Activated T-helper 1 cell treated with anti-CD3 and anti-CD28 coated beads, Interleukin-12 subunit alpha, Interleukin-12 subunit beta, Interleukin-2, Interleukin-4 antibody, amounts not matched to agents 30 ng/mL and 10 ng/mL and 1 ng/mL, durations not matched to agents 14 hours and 24 hours and 36 hours (primary cell): Measurements from ENCODE around the gene GGT1. TPM values are rescaled to one million over a fixed set of nuclear protein-coding genes. Genes with fewer than 3 reads are reported as not detected.
"Not testable (repeated sequence)": the region's sequence is repeated elsewhere in the genome, so short reads cannot be mapped to it uniquely, and the experiment has no call there.

Experiments
- DNase-seq: peaks from one replicate; pipeline ENCODE4 v3.0.0; 2021; ENCODE audit warnings: low spot score
- H3K27ac Mint-ChIP-seq: one replicate; pipeline ENCODE4 v1.8.0; 2021; ENCODE audit warnings: mild to moderate bottlenecking, mixed read lengths
- H3K27me3 Mint-ChIP-seq: one replicate; pipeline ENCODE4 v1.8.0; 2022; ENCODE audit warnings: mild to moderate bottlenecking, moderate library complexity, mixed read lengths; ENCODE audit not compliant: insufficient read depth
- H3K36me3 Mint-ChIP-seq: one replicate; pipeline ENCODE4 v1.8.0; 2021; ENCODE audit warnings: low read depth, mixed read lengths
- H3K4me1 Mint-ChIP-seq: one replicate; pipeline ENCODE4 v1.8.0; 2021; ENCODE audit warnings: low read depth, mixed read lengths
- H3K4me3 Mint-ChIP-seq: one replicate; pipeline ENCODE4 v1.8.0; 2021; ENCODE audit warnings: mild to moderate bottlenecking, moderate library complexity, mixed read lengths
- H3K9me3 Mint-ChIP-seq: one replicate; pipeline ENCODE4 v1.8.0; 2021; ENCODE audit warnings: mixed read lengths
- intact Hi-C: fragments of 100-400 bp; cut with micrococcal nuclease; formaldehyde crosslinking; loops from one replicate; pipeline ENCODE4 v1.15.1; 2024
- total RNA-seq: library from RNA; stranded (reverse); gene quantifications from 2 replicates; pipeline ENCODE4 v1.2.3, GENCODE V29; 2022

GGT1 gene
- total RNA-seq, 1 donor from 2014 or later = 61.0 TPM

- DNase-seq = no peak
- H3K4me1 Mint-ChIP-seq = no peaks in the 10 kb centered on the region
- peaks cover 3% of the 10 kb centered on the region for H3K27me3 Mint-ChIP-seq
- intact Hi-C loops = no loop called here
- no peak overlapping the region for H3K4me3 Mint-ChIP-seq
- no peaks in the 10 kb centered on the region for H3K36me3 Mint-ChIP-seq
- H3K9me3 Mint-ChIP-seq = no peaks in the 10 kb centered on the region
- no peak overlapping the region for H3K27ac Mint-ChIP-seq
Observed at GRCh38 chr22:24588381-24588756, 14.6 kb upstream of the GGT1 start.

- H3K27me3 Mint-ChIP-seq = peaks cover 4% of the 10 kb centered on the region
Observed at GRCh38 chr22:24588757-24589481, 14.1 kb upstream of the GGT1 start.

DNA sequence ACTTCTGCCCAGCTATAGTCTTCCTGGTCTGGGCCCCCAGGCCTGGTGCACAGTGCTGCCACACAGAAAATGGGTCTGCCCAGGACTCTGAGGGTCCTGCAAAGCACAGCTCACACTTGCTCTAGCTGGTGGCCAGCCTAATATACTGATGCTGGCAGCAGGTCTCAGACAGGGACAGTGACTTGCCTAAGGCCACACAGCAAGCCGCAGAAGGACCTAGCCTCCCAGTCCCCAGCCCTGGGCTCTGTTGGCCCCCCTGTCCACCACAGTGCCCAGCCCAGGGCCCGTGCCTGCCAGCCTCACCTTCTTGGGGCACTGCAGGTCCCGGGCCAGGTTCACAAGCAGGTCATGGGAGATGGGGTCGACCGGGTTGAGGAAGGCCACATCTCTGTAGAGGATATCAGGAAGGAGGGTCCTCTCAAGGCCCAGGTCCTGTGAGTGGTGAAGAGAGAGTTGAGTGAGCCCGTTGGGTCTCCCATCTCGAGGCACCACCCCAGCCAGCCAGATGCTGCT is 13.4 kb upstream of the GGT1 start:
- DNase-seq = no peak
- Mint-ChIP-seq H3K4me1 (no peaks in the 10 kb centered on the region), H3K9me3 (no peaks in the 10 kb centered on the region), H3K36me3 (no peaks in the 10 kb centered on the region), H3K27ac (no peak overlapping the region), H3K27me3 (peaks cover 5% of the 10 kb centered on the region), H3K4me3 (no peak overlapping the region)
- intact Hi-C loops = no loop called here

More at GRCh38 chr22:24588757-24589481, 14.1 kb upstream of the GGT1 start:
- Mint-ChIP-seq H3K27ac (no peak overlapping the region), H3K4me3 (no peak overlapping the region), H3K4me1 (no peaks in the 10 kb centered on the region), H3K9me3 (no peaks in the 10 kb centered on the region), H3K36me3 (no peaks in the 10 kb centered on the region)
- intact Hi-C loops = no loop called here
- DNase-seq = no peak

- intact Hi-C loops = no loop called here
- H3K36me3 Mint-ChIP-seq = no peaks in the 10 kb centered on the region
- H3K9me3 Mint-ChIP-seq = no peaks in the 10 kb centered on the region
- DNase-seq = no peak
- peaks cover 6% of the 10 kb centered on the region for H3K27me3 Mint-ChIP-seq
- no peak overlapping the region for H3K4me3 Mint-ChIP-seq
- no peaks in the 10 kb centered on the region for H3K4me1 Mint-ChIP-seq
- no peak overlapping the region for H3K27ac Mint-ChIP-seq
Observed at GRCh38 chr22:24590596-24591173, 12.3 kb upstream of the GGT1 start.

- peak overlapping the region; percentile 39 for H3K4me3 Mint-ChIP-seq
- no peak overlapping the region for H3K27ac Mint-ChIP-seq
- no peak for DNase-seq
- H3K36me3 Mint-ChIP-seq = no peaks in the 10 kb centered on the region
- intact Hi-C loops = no loop called here
- H3K4me1 Mint-ChIP-seq = no peaks in the 10 kb centered on the region
- no peaks in the 10 kb centered on the region for H3K9me3 Mint-ChIP-seq
- H3K27me3 Mint-ChIP-seq = peaks cover 6% of the 10 kb centered on the region
Observed at GRCh38 chr22:24591286-24591830, 11.6 kb upstream of the GGT1 start.

DNA sequence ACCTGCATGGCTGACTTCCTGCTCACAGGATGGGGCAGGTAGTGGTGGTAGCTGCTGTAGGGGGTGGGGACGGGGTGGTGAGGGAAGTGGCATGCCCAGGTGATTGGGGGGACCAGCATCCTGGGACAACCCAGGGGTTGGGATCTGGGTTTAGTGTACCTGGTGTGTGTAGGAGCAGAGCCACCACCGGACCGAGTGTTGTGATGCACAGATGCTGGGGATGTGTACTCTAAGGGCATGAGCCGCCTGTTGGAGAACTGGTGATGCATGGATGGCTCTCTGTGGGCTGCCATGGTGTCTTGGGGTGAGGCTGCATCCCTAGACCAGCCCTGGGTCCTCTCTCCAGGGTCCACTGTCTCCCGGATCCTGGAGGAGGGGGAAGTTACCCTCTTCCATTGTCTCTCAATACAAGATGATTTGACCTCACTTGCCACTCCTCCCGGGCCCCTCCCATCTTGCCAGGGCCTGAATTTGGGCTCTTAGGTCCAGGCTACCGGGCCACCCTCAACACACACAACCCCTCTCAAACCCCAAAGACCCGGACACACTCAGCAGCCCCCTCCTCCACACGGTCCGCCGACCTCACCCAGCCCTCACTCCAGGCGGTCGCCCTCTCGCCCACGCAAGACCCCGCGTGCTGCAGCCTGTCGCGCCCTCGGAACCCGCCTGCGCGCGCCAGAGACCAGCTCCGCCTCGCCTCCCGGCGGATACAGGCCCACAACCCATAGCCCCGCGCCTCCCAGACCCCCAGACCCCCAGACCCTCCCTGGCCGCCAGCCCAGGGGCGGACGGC is 10.7 kb upstream of the GGT1 start:
- Mint-ChIP-seq H3K4me1 (no peaks in the 10 kb centered on the region), H3K9me3 (no peaks in the 10 kb centered on the region), H3K27ac (peak overlapping the region; percentile 79), H3K4me3 (peak overlapping the region; percentile 90), H3K36me3 (no peaks in the 10 kb centered on the region), H3K27me3 (peaks cover 6% of the 10 kb centered on the region)
- intact Hi-C loops = no loop called here
- no peak for DNase-seq

DNA sequence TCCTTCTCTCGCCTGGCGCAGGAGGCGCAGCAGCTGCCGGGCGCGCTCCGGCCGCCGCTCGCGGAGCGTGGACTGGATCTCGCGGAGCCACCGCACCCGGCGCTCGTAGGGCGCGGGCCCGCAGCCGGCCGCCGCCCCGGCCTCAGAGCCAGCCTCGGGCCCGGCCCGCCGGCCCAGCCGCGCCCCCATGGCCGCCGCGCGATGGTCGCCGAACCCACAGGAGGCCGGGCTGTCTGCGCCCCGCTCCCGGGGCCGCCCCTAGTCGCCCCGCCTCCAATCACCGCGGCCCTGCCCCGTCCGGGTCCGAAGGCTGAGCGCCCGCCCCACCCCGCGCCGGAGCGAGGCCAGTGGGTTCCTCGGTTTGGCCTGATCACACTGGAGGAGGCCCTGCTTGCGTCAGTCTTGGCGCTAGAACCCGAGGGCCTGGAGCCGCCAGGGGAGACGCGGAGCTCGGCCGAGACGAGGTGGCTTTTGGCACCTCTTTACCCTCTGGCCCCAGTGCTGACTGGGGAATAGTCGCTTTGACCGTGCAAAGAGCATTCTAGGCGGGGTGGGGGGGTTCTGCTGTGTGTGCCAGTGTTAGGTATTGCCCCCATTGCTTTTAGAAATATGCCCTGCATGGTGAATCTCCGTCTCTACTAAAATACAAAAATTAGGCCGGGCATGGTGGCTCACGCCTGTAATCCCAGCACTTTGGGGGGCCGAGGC is 10.0 kb upstream of the GGT1 start, which contains the start of gene LRRC75B:
Gene LRRC75B (minus strand): TSS at position 223 of the 708 bp plus-strand sequence. CDS start 34 bp downstream, at position 189.
- H3K4me1 Mint-ChIP-seq = no peaks in the 10 kb centered on the region
- DNase-seq = peak; percentile 46
- H3K27me3 Mint-ChIP-seq = peaks cover 6% of the 10 kb centered on the region
- peak within 1 kb of the TSS; percentile 79 for H3K27ac Mint-ChIP-seq
- H3K9me3 Mint-ChIP-seq = no peaks in the 10 kb centered on the region
- peak within 1 kb of the TSS; percentile 90 for H3K4me3 Mint-ChIP-seq
- no peaks in the 10 kb centered on the region for H3K36me3 Mint-ChIP-seq
- intact Hi-C loops = no loop called here

- H3K9me3 Mint-ChIP-seq, H3K4me1 Mint-ChIP-seq, H3K27me3 Mint-ChIP-seq, intact Hi-C loops, H3K36me3 Mint-ChIP-seq, H3K27ac Mint-ChIP-seq, DNase-seq: not testable (repeated sequence)
- peak overlapping the region; percentile 75 for H3K4me3 Mint-ChIP-seq
Observed at GRCh38 chr22:24593559-24593835, 9.5 kb upstream of the GGT1 start.

DNA sequence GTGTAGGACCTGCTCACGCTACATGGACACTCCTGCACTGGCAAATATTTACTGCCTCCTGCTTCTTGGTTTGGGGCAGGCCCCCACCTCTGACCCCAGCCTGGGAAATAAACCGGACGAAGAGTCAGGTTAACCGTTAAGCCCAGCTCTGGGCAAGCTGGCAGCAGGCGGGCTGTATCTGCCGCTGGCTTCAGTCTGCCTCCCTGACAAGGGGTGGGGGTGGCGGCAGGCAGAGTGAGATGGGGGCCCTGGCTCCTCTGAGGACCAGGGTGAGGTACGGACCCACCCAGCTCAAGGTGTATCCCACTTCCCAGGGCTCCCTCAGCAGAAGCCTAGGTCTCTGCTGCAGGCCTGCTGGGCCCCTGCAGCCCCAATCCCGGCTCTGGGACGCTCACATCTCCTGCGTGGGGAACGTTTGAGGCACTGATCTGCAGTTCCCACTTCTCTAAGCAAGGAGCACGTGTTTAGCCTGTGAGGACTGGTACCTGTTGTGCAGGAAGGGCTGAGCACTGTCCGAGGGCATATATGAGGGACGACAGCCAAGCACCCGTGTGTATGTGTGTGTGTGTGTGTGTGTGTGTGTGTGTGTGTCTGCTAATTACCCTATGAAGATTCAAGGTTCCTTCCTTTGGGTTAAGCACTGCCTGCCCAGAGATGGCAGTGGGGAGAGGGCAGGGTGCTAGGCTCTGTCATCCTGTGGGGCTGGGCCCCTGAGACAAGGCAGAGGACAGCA is 9.0 kb upstream of the GGT1 start:
- Mint-ChIP-seq H3K27ac (no peak overlapping the region), H3K4me3 (peak overlapping the region; percentile 75), H3K9me3 (no peaks in the 10 kb centered on the region), H3K4me1 (peaks cover 2% of the 10 kb centered on the region), H3K36me3 (no peaks in the 10 kb centered on the region), H3K27me3 (peaks cover 6% of the 10 kb centered on the region)
- DNase-seq = no peak
- intact Hi-C loops = no loop called here

GRCh38 chr22:24594569-24595120 is 8.3 kb upstream of the GGT1 start:
- intact Hi-C loops = no loop called here
- peaks cover 4% of the 10 kb centered on the region for H3K4me1 Mint-ChIP-seq
- H3K27ac Mint-ChIP-seq = no peak overlapping the region
- H3K4me3 Mint-ChIP-seq = peak overlapping the region; percentile 19
- H3K9me3 Mint-ChIP-seq = no peaks in the 10 kb centered on the region
- H3K36me3 Mint-ChIP-seq = no peaks in the 10 kb centered on the region
- H3K27me3 Mint-ChIP-seq = peaks cover 6% of the 10 kb centered on the region
- DNase-seq = no peak

GRCh38 chr22:24595228-24595627 is 7.8 kb upstream of the GGT1 start:
- H3K4me1 Mint-ChIP-seq = peaks cover 4% of the 10 kb centered on the region
- DNase-seq = no peak
- peaks cover 6% of the 10 kb centered on the region for H3K27me3 Mint-ChIP-seq
- intact Hi-C loops = no loop called here
- H3K36me3 Mint-ChIP-seq = no peaks in the 10 kb centered on the region
- no peak overlapping the region for H3K4me3 Mint-ChIP-seq
- H3K9me3 Mint-ChIP-seq = no peaks in the 10 kb centered on the region
- no peak overlapping the region for H3K27ac Mint-ChIP-seq

DNA sequence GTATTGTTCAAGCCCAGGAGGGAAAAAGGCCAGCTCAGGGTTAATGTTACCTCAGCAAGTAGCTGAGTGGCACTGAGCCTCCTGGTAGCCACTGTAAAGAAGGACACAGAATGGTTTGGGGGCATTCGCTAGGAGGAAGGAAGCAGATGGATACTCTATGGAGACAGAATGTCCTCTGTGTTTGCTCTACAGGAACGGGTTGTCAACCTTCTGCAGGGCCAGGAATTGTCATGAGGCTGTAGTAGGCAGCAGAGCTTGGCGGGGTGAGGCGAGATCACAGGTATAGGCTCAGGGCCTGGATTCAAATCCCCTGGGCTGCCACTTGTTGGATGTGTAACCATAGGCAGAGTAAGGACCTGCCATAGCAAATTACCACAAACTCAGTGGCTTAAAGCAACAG is 7.1 kb upstream of the GGT1 start:
- no peaks in the 10 kb centered on the region for H3K9me3 Mint-ChIP-seq
- H3K27me3 Mint-ChIP-seq = peaks cover 6% of the 10 kb centered on the region
- no peak overlapping the region for H3K4me3 Mint-ChIP-seq
- DNase-seq = no peak
- H3K27ac Mint-ChIP-seq = no peak overlapping the region
- intact Hi-C loops = no loop called here
- no peaks in the 10 kb centered on the region for H3K36me3 Mint-ChIP-seq
- H3K4me1 Mint-ChIP-seq = peaks cover 7% of the 10 kb centered on the region
